Mesothelial cell of epicardium (in vitro differentiated cells): Measurements from ENCODE around the gene RALGPS1. TPM values are rescaled to one million over a fixed set of nuclear protein-coding genes. Genes with fewer than 3 reads are reported as not detected.
"Not testable (repeated sequence)": the region's sequence is repeated elsewhere in the genome, so short reads cannot be mapped to it uniquely, and the experiment has no call there.

Experiments used
- DNase-seq, 2 experiments: peaks; one replicate each; pipeline ENCODE4 v3.0.0; 2021; ENCODE audit warnings: low spot score in 2 of 2; ENCODE audit not compliant: unreplicated experiment in 2 of 2
- H3K27ac Mint-ChIP-seq: 2 replicates; pipeline ENCODE4 v1.8.0; 2021; ENCODE audit warnings: mixed read lengths
- H3K27me3 Mint-ChIP-seq: 2 replicates; pipeline ENCODE4 v1.8.0; 2021; ENCODE audit warnings: low read depth, mixed read lengths
- H3K36me3 Mint-ChIP-seq: 2 replicates; pipeline ENCODE4 v1.8.0; 2021; ENCODE audit warnings: mixed read lengths
- H3K4me1 Mint-ChIP-seq: 2 replicates; pipeline ENCODE4 v1.8.0; 2021; ENCODE audit warnings: mixed read lengths
- H3K4me3 Mint-ChIP-seq: 2 replicates; pipeline ENCODE4 v1.8.0; 2021; ENCODE audit warnings: mild to moderate bottlenecking, moderate library complexity, mixed read lengths
- H3K9me3 Mint-ChIP-seq: 2 replicates; pipeline ENCODE4 v1.8.0; 2021; ENCODE audit warnings: mixed read lengths
- total RNA-seq: library from RNA; stranded (reverse); gene quantifications from 3 replicates; pipeline ENCODE4 v1.2.1, GENCODE V29; 2021
- TF ChIP-seq, protein P1 (sequence below): fragments of 200-600 bp; sonication (generic); IDR thresholded peaks from one replicate; pipeline ENCODE4 v1.5.0; 2021; ENCODE audit warnings: antibody characterized with exemption; ENCODE audit not compliant: unreplicated experiment

RALGPS1 gene
- total RNA-seq, 1 donor from 2014 or later = 25.6 TPM

DNA sequence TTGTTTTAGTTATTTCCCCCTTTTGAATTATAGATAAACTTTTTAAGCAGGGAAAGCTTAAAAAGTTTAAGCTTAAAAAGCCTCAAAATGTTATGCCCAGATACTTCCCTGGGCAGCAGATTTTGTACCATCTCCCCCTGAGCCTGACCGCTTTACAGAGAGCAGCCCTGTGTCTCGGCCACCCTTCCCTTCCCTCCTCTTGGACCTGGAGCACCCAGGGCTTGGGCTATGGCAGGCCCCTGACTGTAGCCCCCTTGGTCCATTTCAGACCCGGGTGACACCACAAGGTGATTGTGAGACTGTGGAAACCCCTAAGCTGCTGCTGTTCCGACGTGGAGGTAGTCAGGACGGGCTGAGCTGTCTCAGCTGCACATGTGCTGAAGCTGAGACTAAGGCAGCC is 97.7 kb downstream of the RALGPS1 start:
- H3K9me3 Mint-ChIP-seq = no peaks in the 10 kb centered on the region
- TF ChIP-seq, protein P1, sequence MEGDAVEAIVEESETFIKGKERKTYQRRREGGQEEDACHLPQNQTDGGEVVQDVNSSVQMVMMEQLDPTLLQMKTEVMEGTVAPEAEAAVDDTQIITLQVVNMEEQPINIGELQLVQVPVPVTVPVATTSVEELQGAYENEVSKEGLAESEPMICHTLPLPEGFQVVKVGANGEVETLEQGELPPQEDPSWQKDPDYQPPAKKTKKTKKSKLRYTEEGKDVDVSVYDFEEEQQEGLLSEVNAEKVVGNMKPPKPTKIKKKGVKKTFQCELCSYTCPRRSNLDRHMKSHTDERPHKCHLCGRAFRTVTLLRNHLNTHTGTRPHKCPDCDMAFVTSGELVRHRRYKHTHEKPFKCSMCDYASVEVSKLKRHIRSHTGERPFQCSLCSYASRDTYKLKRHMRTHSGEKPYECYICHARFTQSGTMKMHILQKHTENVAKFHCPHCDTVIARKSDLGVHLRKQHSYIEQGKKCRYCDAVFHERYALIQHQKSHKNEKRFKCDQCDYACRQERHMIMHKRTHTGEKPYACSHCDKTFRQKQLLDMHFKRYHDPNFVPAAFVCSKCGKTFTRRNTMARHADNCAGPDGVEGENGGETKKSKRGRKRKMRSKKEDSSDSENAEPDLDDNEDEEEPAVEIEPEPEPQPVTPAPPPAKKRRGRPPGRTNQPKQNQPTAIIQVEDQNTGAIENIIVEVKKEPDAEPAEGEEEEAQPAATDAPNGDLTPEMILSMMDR = no peak
- H3K4me1 Mint-ChIP-seq = peaks cover 17% of the 10 kb centered on the region
- no peak overlapping the region for H3K27ac Mint-ChIP-seq
- H3K27me3 Mint-ChIP-seq = no peaks in the 10 kb centered on the region
- H3K36me3 Mint-ChIP-seq = no peaks in the 10 kb centered on the region
- DNase-seq = no peak
- no peak overlapping the region for H3K4me3 Mint-ChIP-seq

DNA sequence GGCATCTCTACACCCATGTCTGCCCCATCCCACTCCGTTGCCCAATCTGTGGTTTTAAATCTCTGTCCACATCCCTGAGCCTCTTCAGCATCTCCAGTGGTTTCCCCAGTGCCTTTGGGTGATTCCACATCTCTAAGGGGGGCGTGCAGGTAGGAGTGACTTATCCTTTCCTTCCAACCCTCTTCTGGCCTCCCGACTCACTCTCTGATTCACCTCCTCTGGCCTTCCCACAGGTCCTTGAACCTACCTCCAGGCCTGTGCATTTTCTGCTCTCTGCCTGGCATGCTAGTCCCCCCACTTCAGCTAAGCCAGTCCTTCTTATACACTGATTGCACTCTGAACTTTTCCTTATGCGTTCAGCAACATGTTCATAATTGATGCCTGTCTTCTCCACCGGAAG is 99.0 kb downstream of the RALGPS1 start:
- Mint-ChIP-seq H3K27ac (peak overlapping the region; percentile 79), H3K27me3 (no peaks in the 10 kb centered on the region), H3K4me3 (no peak overlapping the region), H3K36me3 (no peaks in the 10 kb centered on the region), H3K9me3 (no peaks in the 10 kb centered on the region), H3K4me1 (peaks cover 17% of the 10 kb centered on the region)
- DNase-seq = no peak
- TF ChIP-seq, protein P1 = no peak

DNA sequence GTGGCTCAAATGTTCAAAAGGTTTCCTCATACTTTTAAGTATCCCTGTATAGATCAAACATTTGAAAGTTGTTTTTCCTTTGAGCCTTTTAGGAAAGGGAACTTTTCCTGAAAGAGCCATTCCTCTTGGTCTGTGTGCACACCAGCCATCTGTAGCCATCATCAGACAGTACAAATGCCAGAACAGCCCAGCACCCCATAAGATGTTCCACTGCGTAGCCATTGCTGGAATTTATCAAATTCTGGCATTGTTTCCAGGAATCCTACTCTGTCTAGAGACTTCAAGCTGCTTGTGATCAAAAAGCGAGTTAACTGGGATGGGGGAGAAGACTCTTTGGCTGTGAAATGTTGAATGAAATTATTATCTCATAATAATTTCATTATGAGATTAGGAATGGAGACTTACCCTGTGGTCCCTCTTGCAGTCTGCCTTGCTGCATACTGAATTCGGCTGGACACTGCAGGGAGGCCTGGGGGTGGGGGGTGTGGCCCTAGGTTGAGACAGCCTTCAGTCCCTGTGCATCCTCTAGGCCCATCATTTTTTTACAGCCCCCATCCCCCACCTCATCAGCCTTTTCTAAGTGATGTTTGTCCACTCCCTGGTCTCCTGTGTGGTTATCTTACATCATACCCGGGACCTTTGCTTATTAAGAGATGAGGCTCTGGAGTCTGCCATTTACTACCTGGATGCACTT is 99.8 kb downstream of the RALGPS1 start:
- TF ChIP-seq, protein P1 = no peak
- H3K9me3 Mint-ChIP-seq = no peaks in the 10 kb centered on the region
- peaks cover 17% of the 10 kb centered on the region for H3K4me1 Mint-ChIP-seq
- peak overlapping the region; percentile 79 for H3K27ac Mint-ChIP-seq
- no peaks in the 10 kb centered on the region for H3K36me3 Mint-ChIP-seq
- no peak for DNase-seq
- no peak overlapping the region for H3K4me3 Mint-ChIP-seq
- H3K27me3 Mint-ChIP-seq = no peaks in the 10 kb centered on the region

DNA sequence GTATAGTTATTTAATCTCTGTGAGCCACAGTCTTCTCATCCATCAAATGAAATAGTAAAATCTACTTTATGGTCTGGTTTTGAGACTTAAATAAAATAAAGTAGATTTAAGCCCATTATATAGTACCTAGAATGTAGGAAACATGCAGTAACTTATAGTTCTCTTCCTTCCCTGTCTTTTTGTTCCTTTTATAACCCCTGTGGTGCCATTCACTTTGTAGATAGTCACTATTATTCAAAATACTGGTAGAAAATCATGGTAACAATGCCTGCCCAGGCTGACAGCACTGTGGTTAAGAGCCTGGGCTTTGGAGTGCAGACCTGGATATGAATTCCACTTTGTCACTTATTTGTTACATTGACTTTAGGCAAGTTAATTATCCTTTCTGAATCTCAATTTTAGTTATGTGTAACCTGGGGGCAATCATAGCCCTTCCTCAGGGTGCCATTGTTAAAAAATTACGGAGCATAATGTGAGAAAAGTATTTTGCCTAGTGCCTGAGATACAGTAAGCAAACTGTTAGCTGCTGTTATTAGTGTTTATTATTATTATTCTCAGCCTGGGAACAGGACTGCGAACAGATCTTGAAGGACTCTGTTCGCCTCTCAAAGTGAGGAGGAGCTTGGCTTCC is 100.4 kb downstream of the RALGPS1 start:
- no peaks in the 10 kb centered on the region for H3K36me3 Mint-ChIP-seq
- DNase-seq = no peak
- TF ChIP-seq, protein P1 = no peak
- no peak overlapping the region for H3K4me3 Mint-ChIP-seq
- no peak overlapping the region for H3K27ac Mint-ChIP-seq
- H3K27me3 Mint-ChIP-seq = no peaks in the 10 kb centered on the region
- no peaks in the 10 kb centered on the region for H3K9me3 Mint-ChIP-seq
- H3K4me1 Mint-ChIP-seq = peaks cover 20% of the 10 kb centered on the region

DNA sequence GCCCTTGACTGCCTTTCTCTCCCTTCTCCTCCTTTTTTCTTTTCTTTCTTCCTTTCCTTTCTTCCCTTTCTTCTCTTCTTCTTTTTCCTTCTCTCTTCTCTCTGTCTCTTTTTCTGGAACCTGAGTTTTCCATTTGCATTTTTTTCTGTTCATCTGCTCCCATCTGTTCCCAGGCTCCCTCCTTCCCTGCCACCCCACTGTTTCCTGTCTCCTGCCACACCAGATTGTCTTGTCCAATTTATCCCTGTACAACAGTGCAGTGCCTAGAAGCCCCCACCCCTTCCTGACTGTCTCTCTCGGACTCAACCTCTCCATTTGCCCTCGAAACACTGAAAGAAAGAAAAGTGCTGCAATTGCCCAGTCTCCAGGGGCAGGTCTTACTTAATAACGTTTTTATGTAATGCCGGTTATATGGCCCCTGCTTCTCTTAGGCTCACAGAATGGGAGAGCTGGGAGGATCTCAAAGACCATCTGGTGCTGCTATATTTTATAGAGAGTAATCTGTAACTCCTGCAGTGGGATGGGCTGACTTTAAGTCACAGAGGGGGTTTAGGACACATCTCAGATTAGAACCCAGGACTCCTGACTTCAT is 101.4 kb downstream of the RALGPS1 start:
- H3K4me1 Mint-ChIP-seq = peaks cover 27% of the 10 kb centered on the region
- H3K27me3 Mint-ChIP-seq = no peaks in the 10 kb centered on the region

DNA sequence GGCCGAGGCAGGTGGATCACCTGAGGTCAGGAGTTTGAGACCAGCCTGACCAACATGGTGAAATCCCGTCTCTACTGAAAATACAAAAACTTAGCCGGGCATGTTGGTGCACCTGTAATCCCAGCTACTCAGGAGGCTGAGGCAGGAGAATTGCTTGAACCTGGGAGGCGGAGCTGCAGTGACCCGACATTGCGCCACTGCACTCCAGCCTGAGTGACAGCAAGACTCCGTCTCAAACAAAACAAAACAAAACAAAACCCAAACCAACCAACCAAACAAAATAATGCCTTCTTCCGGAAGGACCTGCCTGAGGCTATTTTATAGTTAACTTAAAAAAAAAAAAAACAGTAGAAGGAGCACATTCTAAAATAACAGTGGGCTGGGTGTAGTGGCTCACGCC is 103.4 kb downstream of the RALGPS1 start:
- not testable (repeated sequence) for DNase-seq, H3K9me3 Mint-ChIP-seq, H3K4me3 Mint-ChIP-seq, H3K36me3 Mint-ChIP-seq, H3K27me3 Mint-ChIP-seq, H3K27ac Mint-ChIP-seq
- peaks cover 37% of the 10 kb centered on the region for H3K4me1 Mint-ChIP-seq

More for the DNA sequence above, 101.4 kb downstream of the RALGPS1 start:
- no peaks in the 10 kb centered on the region for H3K9me3 Mint-ChIP-seq
- H3K36me3 Mint-ChIP-seq = no peaks in the 10 kb centered on the region
- no peak overlapping the region for H3K27ac Mint-ChIP-seq
- DNase-seq = no peak
- TF ChIP-seq, protein P1 = no peak
- no peak overlapping the region for H3K4me3 Mint-ChIP-seq
